NCI-H1417 treated with DMSO at 0.1 percent for 48 hours (cell line): ENCODE data around the gene DIP2B.

Source experiments
- DNase-seq: peaks from one replicate; lab custom pipeline; 2025; lab: John Stamatoyannopoulos, UW

The DIP2B gene

GRCh38 chr12:50612882-50613281 lies 108.1 kb downstream of the DIP2B start:
- no peak for DNase-seq

- DNase-seq, result no peak
Measured at GRCh38 chr12:50613463-50613862, 108.7 kb downstream of the DIP2B start.

- DNase-seq, result no peak
Measured at GRCh38 chr12:50614167-50614759, 109.5 kb downstream of the DIP2B start.

- no peak for DNase-seq
Measured at GRCh38 chr12:50615145-50615906, 110.5 kb downstream of the DIP2B start.

- DNase-seq, result no peak
Measured at GRCh38 chr12:50615907-50616296, 111.1 kb downstream of the DIP2B start.

- DNase-seq, result no peak
Measured at GRCh38 chr12:50617657-50618056, 112.9 kb downstream of the DIP2B start.

- DNase-seq, result no peak
Measured at GRCh38 chr12:50618864-50619609, 114.3 kb downstream of the DIP2B start.

- DNase-seq, result peak; percentile 45
Measured at GRCh38 chr12:50619610-50619958, 114.8 kb downstream of the DIP2B start.

- no peak for DNase-seq
Measured at GRCh38 chr12:50620109-50620977, 115.6 kb downstream of the DIP2B start.

GRCh38 chr12:50620978-50621360 lies 116.2 kb downstream of the DIP2B start:
- DNase-seq, result no peak

GRCh38 chr12:50621399-50622300 lies 116.9 kb downstream of the DIP2B start:
- DNase-seq, result no peak

- no peak for DNase-seq
Measured at GRCh38 chr12:50625029-50625925, 120.5 kb downstream of the DIP2B start.

GRCh38 chr12:50626026-50626425 lies 121.2 kb downstream of the DIP2B start:
- no peak for DNase-seq

- DNase-seq, result no peak
Measured at GRCh38 chr12:50627491-50627890, 122.7 kb downstream of the DIP2B start.

GRCh38 chr12:50628394-50628793 lies 123.6 kb downstream of the DIP2B start:
- DNase-seq, result no peak

GRCh38 chr12:50633955-50634354 lies 129.2 kb downstream of the DIP2B start:
- DNase-seq, result no peak

GRCh38 chr12:50634379-50634778 lies 129.6 kb downstream of the DIP2B start:
- no peak for DNase-seq

- no peak for DNase-seq
Measured at GRCh38 chr12:50635364-50635763, 130.6 kb downstream of the DIP2B start.

- DNase-seq, result no peak
Measured at GRCh38 chr12:50635857-50636256, 131.1 kb downstream of the DIP2B start.

- DNase-seq, result no peak
Measured at GRCh38 chr12:50636505-50636904, 131.7 kb downstream of the DIP2B start.
